ENCODE data around the gene PRR30.
A peak's percentile ranks its signal among the peaks of the same experiment; 100 is the strongest.
"Not testable (repeated sequence)": the region's sequence is repeated elsewhere in the genome, so short reads cannot be mapped to it uniquely, and the experiment has no call there.

PRR30 gene

DNA sequence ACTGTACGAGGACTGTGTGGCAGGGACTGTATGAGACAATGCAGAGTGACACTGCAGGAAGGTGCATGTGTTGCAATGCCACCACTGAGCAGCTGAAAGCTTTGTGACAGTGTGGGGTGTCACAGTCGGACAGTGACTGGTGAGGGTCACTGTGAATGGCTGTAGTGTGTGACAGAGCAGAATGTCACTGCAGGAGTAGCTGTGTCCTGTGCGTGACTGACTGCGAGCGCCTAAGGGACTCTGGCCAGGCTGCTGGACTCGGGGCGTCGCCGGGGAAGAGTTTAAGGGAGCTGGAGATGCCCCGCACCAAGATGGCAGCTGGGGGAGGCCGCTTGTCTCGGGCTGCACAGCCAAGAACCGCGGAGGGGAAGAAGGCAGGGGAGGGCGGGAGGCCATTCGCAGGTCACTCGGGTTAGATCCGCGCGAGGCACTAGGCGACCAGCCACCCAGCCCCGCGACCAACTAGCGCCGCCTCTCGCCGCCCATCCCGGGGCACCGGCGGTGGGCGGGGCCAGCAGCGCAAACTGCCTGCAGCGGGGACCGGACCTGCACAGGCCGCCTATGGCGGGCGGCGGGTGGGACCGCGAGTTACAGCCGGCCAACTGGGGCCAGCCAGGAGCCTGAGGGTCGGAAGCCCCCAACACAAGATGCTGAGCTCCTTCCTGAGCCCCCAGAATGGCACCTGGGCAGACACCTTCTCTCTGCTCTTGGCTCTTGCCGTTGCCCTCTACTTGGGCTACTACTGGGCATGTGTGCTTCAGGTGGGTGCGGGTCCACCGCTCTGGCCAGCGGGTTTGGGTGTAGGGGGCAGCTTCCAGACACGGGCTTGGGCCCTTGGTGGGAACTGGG is 15.7 kb downstream of the PRR30 start, which contains the start of gene ABHD1:
Gene ABHD1, plus strand, starts transcription at position 514 of the 849 bp plus-strand sequence. Its CDS starts 134 bp downstream, at position 648.
- Histone ChIP-seq H3K4me1 (peaks cover 0 to 18% (median 11%) of the 10 kb centered on the region in 4 donors), H3K27ac (peak within 1 kb of the TSS in 1 of 2 donors; percentile 3), H3K36me3 (no peaks in the 10 kb centered on the region), H3K9me3 (no peaks in the 10 kb centered on the region), H3K4me3 (peak within 1 kb of the TSS; percentile 52 to 56), H3K27me3 (peaks cover 0 to 14% of the 10 kb centered on the region in 2 donors)
- DNase-seq = peak; percentile 60 to 81
- no peak for TF ChIP-seq CTCF (IDR thresholded peaks at IDR 0.05)
- intact Hi-C loops (cut with DNase I; ENCODE audit: low total_unique reads) = no loop called here

DNA sequence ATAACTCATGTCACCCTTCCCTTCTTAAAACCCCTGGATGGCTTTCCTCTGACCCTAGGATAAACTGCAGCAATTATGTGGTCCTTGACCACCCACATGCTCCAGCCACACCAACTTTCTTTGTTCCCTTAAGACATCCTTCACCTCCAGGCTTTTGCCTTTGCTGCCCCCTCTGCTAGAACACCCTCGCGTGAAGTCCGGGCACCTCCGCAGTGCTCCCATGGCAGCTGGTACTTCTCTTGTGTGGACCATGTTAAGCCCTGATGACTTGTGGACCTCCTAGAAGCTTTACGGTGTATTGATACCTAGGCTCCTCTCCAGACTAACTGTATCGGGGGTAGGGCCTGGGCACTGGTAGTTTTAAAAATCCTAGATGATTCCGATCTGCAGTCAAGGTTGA is 16.4 kb downstream of the PRR30 start:
- intact Hi-C loops (cut with DNase I; ENCODE audit: low total_unique reads) = no loop called here
- Histone ChIP-seq H3K27ac (no peak overlapping the region), H3K9me3 (no peaks in the 10 kb centered on the region), H3K4me3 (peak overlapping the region in 1 of 2 donors; percentile 52), H3K27me3 (peaks cover 0 to 21% of the 10 kb centered on the region in 2 donors), H3K4me1 (peaks cover 0 to 24% (median 15%) of the 10 kb centered on the region in 4 donors), H3K36me3 (no peaks in the 10 kb centered on the region)
- DNase-seq = no peak
- no peak for TF ChIP-seq CTCF (IDR thresholded peaks at IDR 0.05)

DNA sequence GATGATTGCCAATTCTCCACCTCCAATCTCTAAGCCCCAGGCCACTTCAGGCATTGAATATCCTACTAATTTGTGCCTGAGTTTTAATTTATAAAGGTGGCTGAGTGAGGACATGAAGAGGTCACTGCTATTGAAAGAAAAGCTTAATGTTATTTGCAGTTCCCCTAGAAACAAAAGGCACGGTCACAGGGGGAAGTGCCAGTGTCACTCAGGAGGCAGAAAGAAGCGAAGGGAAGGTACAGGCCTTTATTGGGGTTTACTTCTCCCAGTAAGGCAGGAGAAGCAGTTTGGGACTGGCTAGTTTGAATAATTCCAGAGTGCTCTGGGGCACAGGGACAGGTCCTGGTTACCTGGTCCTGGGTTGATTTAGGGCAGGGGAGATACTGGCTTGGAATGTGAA is 17.3 kb downstream of the PRR30 start:
- peaks cover 0 to 24% (median 15%) of the 10 kb centered on the region in 4 donors for H3K4me1 ChIP-seq

GRCh38 chr2:27119330-27119670 is 19.9 kb downstream of the PRR30 start:
- DNase-seq; H3K27ac ChIP-seq; intact Hi-C loops (cut with DNase I; ENCODE audit: low total_unique reads); H3K36me3 ChIP-seq; H3K9me3 ChIP-seq: not testable (repeated sequence)
- peaks cover 0 to 34% of the 10 kb centered on the region in 2 donors for H3K27me3 ChIP-seq
- peak overlapping the region; percentile 33 to 52 for H3K4me3 ChIP-seq
- H3K4me1 ChIP-seq = peaks cover 0 to 24% (median 15%) of the 10 kb centered on the region in 4 donors

More for the DNA sequence above, 17.3 kb downstream of the PRR30 start:
- H3K4me3 ChIP-seq = no peak overlapping the region
- no peak for DNase-seq
- intact Hi-C loops (cut with DNase I; ENCODE audit: low total_unique reads) = no loop called here
- H3K36me3 ChIP-seq = no peaks in the 10 kb centered on the region
- peaks cover 0 to 30% of the 10 kb centered on the region in 2 donors for H3K27me3 ChIP-seq
- H3K27ac ChIP-seq = no peak overlapping the region
- no peaks in the 10 kb centered on the region for H3K9me3 ChIP-seq
- no peak for TF ChIP-seq CTCF (IDR thresholded peaks at IDR 0.05)

DNA sequence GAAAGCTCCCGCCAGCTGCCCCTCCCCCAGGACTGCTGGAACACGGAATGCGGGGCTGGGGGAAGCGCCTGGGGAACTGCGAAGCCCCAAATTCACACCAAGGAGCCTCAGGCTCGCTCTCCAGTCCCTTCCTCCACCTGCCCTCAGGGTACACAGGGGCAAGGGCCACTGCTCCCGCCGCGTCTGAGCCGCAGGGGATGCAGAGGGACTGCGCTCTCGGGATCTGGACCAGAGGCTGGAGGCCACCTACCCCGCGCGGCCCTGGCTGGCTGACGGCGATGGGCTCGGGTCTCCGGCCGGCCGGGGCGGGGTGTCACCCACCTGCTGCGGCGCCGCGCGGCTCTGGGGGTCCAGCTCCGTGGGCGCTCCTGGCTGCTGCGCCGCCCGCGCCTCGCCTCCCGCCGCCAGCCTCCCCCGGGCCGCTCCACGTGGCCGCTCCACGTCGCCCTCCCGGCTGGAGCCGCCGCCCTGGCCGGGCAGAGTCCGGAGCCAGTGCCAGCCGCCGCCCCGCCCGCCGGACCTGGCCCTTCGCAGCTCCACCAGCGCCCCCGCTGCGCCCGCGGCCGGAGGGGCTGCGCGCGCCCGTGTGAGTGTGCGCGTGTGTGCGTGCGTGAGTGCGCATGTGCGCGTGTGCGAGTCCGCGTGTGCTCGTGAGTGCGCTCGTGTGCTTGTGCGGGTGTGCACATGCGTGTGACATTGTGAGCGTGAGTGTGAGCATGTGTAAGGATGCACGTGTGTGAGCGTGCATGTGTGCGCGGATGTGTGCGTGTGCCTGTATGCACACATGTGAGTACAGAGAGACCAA is 20.5 kb downstream of the PRR30 start, which contains the start of gene CGREF1:
Gene CGREF1, minus strand, starts transcription at position 604 of the 805 bp plus-strand sequence. CDS start 14,762 bp downstream, outside the sequence.
- Histone ChIP-seq H3K4me1 (peaks cover 0 to 21% (median 13%) of the 10 kb centered on the region in 4 donors), H3K36me3 (no peaks in the 10 kb centered on the region), H3K27me3 (peaks cover 0 to 34% of the 10 kb centered on the region in 2 donors), H3K9me3 (no peaks in the 10 kb centered on the region), H3K27ac (no peak within 1 kb of the TSS), H3K4me3 (peak within 1 kb of the TSS; percentile 33 to 52)
- DNase-seq = no peak
- intact Hi-C loops (cut with DNase I; ENCODE audit: low total_unique reads) = no loop called here
- no peak for TF ChIP-seq CTCF (IDR thresholded peaks at IDR 0.05)

All from tibial artery (tissue), 4 donors.